22Rv1 (cell line): ENCODE results near the gene SPATA31E1.

Experiments used
- ZFX ChIP-seq: fragments of 450-650 bp; IDR thresholded peaks from 2 replicates; pipeline ENCODE4 v1.6.1; 2017; ENCODE audit warnings: antibody characterized with exemption, borderline replicate concordance
- TF ChIP-seq, protein P1 (sequence below): fragments of 450-650 bp; IDR thresholded peaks from 2 replicates; pipeline ENCODE4 v1.5.1; 2017; ENCODE audit warnings: mild to moderate bottlenecking

DNA sequence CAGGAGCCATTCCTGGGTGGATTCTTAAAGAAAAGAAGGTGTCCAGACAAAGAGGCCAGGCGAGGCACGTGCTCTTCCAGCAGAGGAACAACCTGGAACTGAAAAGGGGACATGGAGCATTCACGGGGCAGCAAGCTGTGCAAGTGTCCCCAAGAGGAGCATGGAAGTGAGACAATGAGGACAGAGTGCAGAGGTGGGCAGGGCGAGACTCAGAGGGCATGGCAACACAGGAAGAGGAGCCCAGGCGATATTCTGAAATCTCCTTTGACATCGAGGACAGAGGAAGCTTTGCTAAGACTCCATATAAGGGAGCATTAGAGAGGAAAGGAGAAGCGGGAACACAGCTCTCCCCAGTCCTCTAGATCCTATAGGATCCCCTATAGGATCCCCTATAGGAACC lies 29.4 kb upstream of the SPATA31E1 start:
- TF ChIP-seq, protein P1, sequence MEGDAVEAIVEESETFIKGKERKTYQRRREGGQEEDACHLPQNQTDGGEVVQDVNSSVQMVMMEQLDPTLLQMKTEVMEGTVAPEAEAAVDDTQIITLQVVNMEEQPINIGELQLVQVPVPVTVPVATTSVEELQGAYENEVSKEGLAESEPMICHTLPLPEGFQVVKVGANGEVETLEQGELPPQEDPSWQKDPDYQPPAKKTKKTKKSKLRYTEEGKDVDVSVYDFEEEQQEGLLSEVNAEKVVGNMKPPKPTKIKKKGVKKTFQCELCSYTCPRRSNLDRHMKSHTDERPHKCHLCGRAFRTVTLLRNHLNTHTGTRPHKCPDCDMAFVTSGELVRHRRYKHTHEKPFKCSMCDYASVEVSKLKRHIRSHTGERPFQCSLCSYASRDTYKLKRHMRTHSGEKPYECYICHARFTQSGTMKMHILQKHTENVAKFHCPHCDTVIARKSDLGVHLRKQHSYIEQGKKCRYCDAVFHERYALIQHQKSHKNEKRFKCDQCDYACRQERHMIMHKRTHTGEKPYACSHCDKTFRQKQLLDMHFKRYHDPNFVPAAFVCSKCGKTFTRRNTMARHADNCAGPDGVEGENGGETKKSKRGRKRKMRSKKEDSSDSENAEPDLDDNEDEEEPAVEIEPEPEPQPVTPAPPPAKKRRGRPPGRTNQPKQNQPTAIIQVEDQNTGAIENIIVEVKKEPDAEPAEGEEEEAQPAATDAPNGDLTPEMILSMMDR, result no peak
- TF ChIP-seq ZFX, result no peak
